Panc1 (cell line): Measurements from ENCODE around the gene ZNF362.

ENCODE experiments used
- CTCF ChIP-seq: fragments of 450-650 bp; IDR thresholded peaks from 2 replicates; pipeline ENCODE4 v1.5.1; 2017; ENCODE audit warnings: mild to moderate bottlenecking
- POLR2AphosphoS5 ChIP-seq: IDR thresholded peaks from 2 replicates; pipeline ENCODE4 v1.6.1; 2012; ENCODE audit warnings: mild to moderate bottlenecking, low read depth, low read length, moderate library complexity
- REST ChIP-seq, 2 experiments: IDR thresholded peaks; 2 replicates each; pipeline ENCODE4 v1.6.1; 2011 to 2012; ENCODE audit warnings: low read depth in 2 of 2, control low read depth in 1 of 2, low read length in 1 of 2, mild to moderate bottlenecking in 1 of 2, moderate library complexity in 1 of 2; ENCODE audit not compliant: insufficient read depth in 1 of 2

GRCh38 chr1:33310702-33311101 is 54.4 kb downstream of the ZNF362 start:
- TF ChIP-seq CTCF (no peak), POLR2AphosphoS5 (no peak), REST (IDR thresholded peaks at IDR 0.05; ENCODE audit: insufficient read depth in 1 of 2, low read depth in 2 of 2, low read length in 1 of 2) (no peak)
